Loucy (cell line): Measurements from ENCODE around the gene DRD1.
"Not testable (repeated sequence)": the region's sequence is repeated elsewhere in the genome, so short reads cannot be mapped to it uniquely, and the experiment has no call there.

Experiments
- H2AFZ ChIP-seq: fragments of 200-600 bp; sonication (generic); 2 replicates; pipeline ENCODE4 v1.6.0; 2016; ENCODE audit warnings: antibody characterized with exemption, mild to moderate bottlenecking, low read length, moderate library complexity
- H3F3A ChIP-seq: fragments of 200-600 bp; 2 replicates; pipeline ENCODE4 v1.6.0; 2016; ENCODE audit warnings: antibody characterized with exemption, low read depth, mild to moderate bottlenecking
- H3K27me3 ChIP-seq: fragments of 200-600 bp; sonication (generic); 2 replicates; pipeline ENCODE4 v1.6.1; 2014; ENCODE audit warnings: low read length, mild to moderate bottlenecking; ENCODE audit not compliant: insufficient read depth, poor library complexity, severe bottlenecking
- H3K36me3 ChIP-seq: fragments of 200-600 bp; sonication (generic); 2 replicates; pipeline ENCODE4 v1.6.1; 2016; ENCODE audit warnings: low read length; ENCODE audit not compliant: insufficient read depth
- H3K4me1 ChIP-seq: fragments of 200-600 bp; sonication (generic); 2 replicates; pipeline ENCODE4 v1.5.1; 2014; ENCODE audit warnings: low read length, mild to moderate bottlenecking; ENCODE audit not compliant: insufficient read depth, poor library complexity, severe bottlenecking
- H3K4me2 ChIP-seq: fragments of 200-600 bp; sonication (generic); 2 replicates; pipeline ENCODE4 v1.6.0; 2014; ENCODE audit warnings: antibody characterized with exemption, low read length, low read depth, mild to moderate bottlenecking; ENCODE audit not compliant: poor library complexity, severe bottlenecking
- H3K4me3 ChIP-seq: fragments of 200-600 bp; sonication (generic); 2 replicates; pipeline ENCODE4 v1.5.1; 2014; ENCODE audit warnings: low read length, mild to moderate bottlenecking, mixed read lengths; ENCODE audit not compliant: poor library complexity, severe bottlenecking
- H3K79me2 ChIP-seq: fragments of 200-600 bp; sonication (generic); 2 replicates; pipeline ENCODE4 v1.6.1; 2014; ENCODE audit warnings: low read length; ENCODE audit not compliant: insufficient read depth
- H3K9ac ChIP-seq: fragments of 200-600 bp; sonication (generic); 2 replicates; pipeline ENCODE4 v1.6.0; 2014; ENCODE audit warnings: mild to moderate bottlenecking, low read depth, low read length, moderate library complexity; ENCODE audit not compliant: poor library complexity, severe bottlenecking
- H3K9me2 ChIP-seq: fragments of 200-600 bp; sonication (generic); replicated peaks from 2 replicates; pipeline ENCODE4 v1.6.1; 2016; ENCODE audit warnings: low read depth, low read length, mixed read lengths
- H3K9me3 ChIP-seq: fragments of 200-600 bp; sonication (generic); 2 replicates; pipeline ENCODE4 v1.6.1; 2014; ENCODE audit warnings: mild to moderate bottlenecking, antibody characterized with exemption, low read length, low read depth; ENCODE audit not compliant: insufficient read depth
- H4K20me1 ChIP-seq: fragments of 200-600 bp; sonication (generic); 2 replicates; pipeline ENCODE4 v1.6.0; 2014; ENCODE audit warnings: antibody characterized with exemption, low read length, mild to moderate bottlenecking; ENCODE audit not compliant: insufficient read depth, poor library complexity, severe bottlenecking
- EZH2phosphoT487 ChIP-seq: fragments of 200-600 bp; IDR thresholded peaks from 2 replicates; pipeline ENCODE4 v1.6.1; 2018; ENCODE audit warnings: antibody characterized with exemption, mild to moderate bottlenecking, moderate library complexity, borderline replicate concordance
- TF ChIP-seq, protein P1 (sequence below): fragments of 200-600 bp; sonication (generic); conservative IDR thresholded peaks from 2 replicates; pipeline ENCODE4 v1.5.1; 2014; ENCODE audit warnings: mild to moderate bottlenecking, antibody characterized with exemption, low read length

The DRD1 gene

GRCh38 chr5:175434800-175435199 lies 9.2 kb downstream of the DRD1 start:
- H3K4me3 ChIP-seq = no peak overlapping the region
- no peak overlapping the region for H3K9ac ChIP-seq
- H3K4me2 ChIP-seq = no peak overlapping the region
- H3K27me3 ChIP-seq = no peaks in the 10 kb centered on the region
- no peaks in the 10 kb centered on the region for H3K36me3 ChIP-seq
- no peak overlapping the region for H2AFZ ChIP-seq
- no peaks in the 10 kb centered on the region for H3K79me2 ChIP-seq
- H3K9me3 ChIP-seq = no peaks in the 10 kb centered on the region
- H3K4me1 ChIP-seq = no peaks in the 10 kb centered on the region
- no peaks in the 10 kb centered on the region for H4K20me1 ChIP-seq
- no peaks in the 10 kb centered on the region for H3F3A ChIP-seq
- H3K9me2 ChIP-seq = no peaks in the 10 kb centered on the region
- no peak for TF ChIP-seq EZH2phosphoT487
- TF ChIP-seq, protein P1, sequence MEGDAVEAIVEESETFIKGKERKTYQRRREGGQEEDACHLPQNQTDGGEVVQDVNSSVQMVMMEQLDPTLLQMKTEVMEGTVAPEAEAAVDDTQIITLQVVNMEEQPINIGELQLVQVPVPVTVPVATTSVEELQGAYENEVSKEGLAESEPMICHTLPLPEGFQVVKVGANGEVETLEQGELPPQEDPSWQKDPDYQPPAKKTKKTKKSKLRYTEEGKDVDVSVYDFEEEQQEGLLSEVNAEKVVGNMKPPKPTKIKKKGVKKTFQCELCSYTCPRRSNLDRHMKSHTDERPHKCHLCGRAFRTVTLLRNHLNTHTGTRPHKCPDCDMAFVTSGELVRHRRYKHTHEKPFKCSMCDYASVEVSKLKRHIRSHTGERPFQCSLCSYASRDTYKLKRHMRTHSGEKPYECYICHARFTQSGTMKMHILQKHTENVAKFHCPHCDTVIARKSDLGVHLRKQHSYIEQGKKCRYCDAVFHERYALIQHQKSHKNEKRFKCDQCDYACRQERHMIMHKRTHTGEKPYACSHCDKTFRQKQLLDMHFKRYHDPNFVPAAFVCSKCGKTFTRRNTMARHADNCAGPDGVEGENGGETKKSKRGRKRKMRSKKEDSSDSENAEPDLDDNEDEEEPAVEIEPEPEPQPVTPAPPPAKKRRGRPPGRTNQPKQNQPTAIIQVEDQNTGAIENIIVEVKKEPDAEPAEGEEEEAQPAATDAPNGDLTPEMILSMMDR = no peak

DNA sequence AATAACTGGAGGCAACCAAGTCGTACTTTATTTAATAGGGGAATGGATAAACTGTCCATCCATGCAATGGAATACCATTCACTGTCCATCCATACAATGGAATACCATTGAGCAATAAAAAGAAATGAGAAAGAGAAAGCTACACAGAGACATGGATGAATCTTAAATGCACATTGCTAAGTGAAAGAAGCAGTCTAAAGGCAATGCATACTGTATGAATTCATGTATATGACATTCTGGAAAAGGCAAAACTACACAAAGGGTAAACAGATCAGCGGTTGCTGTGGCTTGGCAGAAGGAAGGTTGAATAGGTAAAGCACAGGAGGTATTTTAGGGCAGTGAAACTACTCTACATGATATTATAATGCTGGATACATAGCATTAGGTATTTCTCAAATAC lies 16.2 kb downstream of the DRD1 start:
- Histone ChIP-seq H3K36me3 (no peaks in the 10 kb centered on the region), H3K9me2 (no peaks in the 10 kb centered on the region), H3K4me3 (no peak overlapping the region), H2AFZ (no peak overlapping the region), H3K27me3 (no peaks in the 10 kb centered on the region), H3F3A (no peaks in the 10 kb centered on the region), H3K79me2 (no peaks in the 10 kb centered on the region), H4K20me1 (no peaks in the 10 kb centered on the region), H3K9me3 (no peaks in the 10 kb centered on the region), H3K9ac (no peak overlapping the region), H3K4me2 (no peak overlapping the region), H3K4me1 (no peaks in the 10 kb centered on the region)
- TF ChIP-seq, protein P1 = no peak
- TF ChIP-seq EZH2phosphoT487 = no peak

DNA sequence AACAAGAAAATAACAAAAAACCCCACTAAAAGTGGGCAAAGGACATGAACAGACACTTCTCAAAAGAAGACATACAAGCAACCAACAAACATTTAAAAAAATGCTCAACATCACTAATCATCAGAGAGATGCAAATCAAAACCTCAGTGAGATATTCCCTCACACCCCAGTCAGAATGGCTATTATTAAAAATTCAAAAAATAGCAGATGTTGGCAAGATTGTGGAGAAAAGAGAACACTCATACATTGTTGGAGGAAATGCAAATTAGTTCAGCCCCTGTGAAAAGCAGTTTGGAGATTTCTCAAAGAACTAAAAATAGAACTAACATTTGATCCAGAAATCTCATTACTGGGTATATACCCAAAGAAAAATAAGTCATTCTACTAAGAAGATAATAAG lies 19.4 kb downstream of the DRD1 start:
- not testable (repeated sequence) for H3K9ac ChIP-seq, H3K9me3 ChIP-seq, H2AFZ ChIP-seq, H3K27me3 ChIP-seq, H4K20me1 ChIP-seq, H3K4me3 ChIP-seq, H3K4me2 ChIP-seq, H3K36me3 ChIP-seq, H3K79me2 ChIP-seq, H3K4me1 ChIP-seq, H3F3A ChIP-seq, H3K9me2 ChIP-seq

GRCh38 chr5:175422058-175422457 lies 21.9 kb downstream of the DRD1 start:
- TF ChIP-seq EZH2phosphoT487 = no peak
- TF ChIP-seq, protein P1 = no peak
- H3K4me2 ChIP-seq = no peak overlapping the region
- H3K27me3 ChIP-seq = no peaks in the 10 kb centered on the region
- H3K79me2 ChIP-seq = no peaks in the 10 kb centered on the region
- H3K36me3 ChIP-seq = no peaks in the 10 kb centered on the region
- no peaks in the 10 kb centered on the region for H3K4me1 ChIP-seq
- no peak overlapping the region for H3K4me3 ChIP-seq
- no peak overlapping the region for H2AFZ ChIP-seq
- H3K9me2 ChIP-seq = no peaks in the 10 kb centered on the region
- no peak overlapping the region for H3K9ac ChIP-seq
- no peaks in the 10 kb centered on the region for H3K9me3 ChIP-seq
- no peaks in the 10 kb centered on the region for H4K20me1 ChIP-seq
- no peaks in the 10 kb centered on the region for H3F3A ChIP-seq
